ENCODE measurements around the gene TFAP2A. TPM values are rescaled to one million over a fixed set of nuclear protein-coding genes. Genes with fewer than 3 reads are reported as not detected.

TFAP2A gene
- total and polyA plus RNA-seq, 10 donors = 0.04 to 0.94 (median 0.23) TPM; not detected in 4

GRCh38 chr6:10411971-10412460 is 2.9 kb downstream of the TFAP2A start:
- Histone ChIP-seq H3K4me1 (peaks cover 9 to 65% (median 45%) of the 10 kb centered on the region in 6 donors), H3K9me3 (peaks cover 0 to 54% (median 0%) of the 10 kb centered on the region in 8 donors), H3K27me3 (replicated peaks in 1 of 7) (peaks cover 11 to 100% (median 96%) of the 10 kb centered on the region in 7 donors), H3K4me3 (peak overlapping the region; percentile 55 to 83 (median 71)), H3K36me3 (no peaks in the 10 kb centered on the region), H3K27ac (peak overlapping the region in 3 of 8 donors; percentile 46 to 74 (median 52))
- TF ChIP-seq, protein P1, sequence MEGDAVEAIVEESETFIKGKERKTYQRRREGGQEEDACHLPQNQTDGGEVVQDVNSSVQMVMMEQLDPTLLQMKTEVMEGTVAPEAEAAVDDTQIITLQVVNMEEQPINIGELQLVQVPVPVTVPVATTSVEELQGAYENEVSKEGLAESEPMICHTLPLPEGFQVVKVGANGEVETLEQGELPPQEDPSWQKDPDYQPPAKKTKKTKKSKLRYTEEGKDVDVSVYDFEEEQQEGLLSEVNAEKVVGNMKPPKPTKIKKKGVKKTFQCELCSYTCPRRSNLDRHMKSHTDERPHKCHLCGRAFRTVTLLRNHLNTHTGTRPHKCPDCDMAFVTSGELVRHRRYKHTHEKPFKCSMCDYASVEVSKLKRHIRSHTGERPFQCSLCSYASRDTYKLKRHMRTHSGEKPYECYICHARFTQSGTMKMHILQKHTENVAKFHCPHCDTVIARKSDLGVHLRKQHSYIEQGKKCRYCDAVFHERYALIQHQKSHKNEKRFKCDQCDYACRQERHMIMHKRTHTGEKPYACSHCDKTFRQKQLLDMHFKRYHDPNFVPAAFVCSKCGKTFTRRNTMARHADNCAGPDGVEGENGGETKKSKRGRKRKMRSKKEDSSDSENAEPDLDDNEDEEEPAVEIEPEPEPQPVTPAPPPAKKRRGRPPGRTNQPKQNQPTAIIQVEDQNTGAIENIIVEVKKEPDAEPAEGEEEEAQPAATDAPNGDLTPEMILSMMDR (IDR thresholded peaks at IDR 0.05 in 8 of 11, conservative IDR thresholded peaks at IDR 0.05 in 3 of 11) = no peak
- TF ChIP-seq POLR2AphosphoS5 (IDR thresholded peaks at IDR 0.05) (peak in 2 of 3 donors; percentile 44 to 63), POLR2A (IDR thresholded peaks at IDR 0.05) (no peak)
- intact Hi-C loops (cut with DNase I; ENCODE audit: low total_unique reads) = no loop called here
- DNase-seq = peak; percentile 77
- WGBS, 5 donors = 0 to 1% (median 1%) methylated on average over 35 to 36 of the region's 36 CpGs

DNA sequence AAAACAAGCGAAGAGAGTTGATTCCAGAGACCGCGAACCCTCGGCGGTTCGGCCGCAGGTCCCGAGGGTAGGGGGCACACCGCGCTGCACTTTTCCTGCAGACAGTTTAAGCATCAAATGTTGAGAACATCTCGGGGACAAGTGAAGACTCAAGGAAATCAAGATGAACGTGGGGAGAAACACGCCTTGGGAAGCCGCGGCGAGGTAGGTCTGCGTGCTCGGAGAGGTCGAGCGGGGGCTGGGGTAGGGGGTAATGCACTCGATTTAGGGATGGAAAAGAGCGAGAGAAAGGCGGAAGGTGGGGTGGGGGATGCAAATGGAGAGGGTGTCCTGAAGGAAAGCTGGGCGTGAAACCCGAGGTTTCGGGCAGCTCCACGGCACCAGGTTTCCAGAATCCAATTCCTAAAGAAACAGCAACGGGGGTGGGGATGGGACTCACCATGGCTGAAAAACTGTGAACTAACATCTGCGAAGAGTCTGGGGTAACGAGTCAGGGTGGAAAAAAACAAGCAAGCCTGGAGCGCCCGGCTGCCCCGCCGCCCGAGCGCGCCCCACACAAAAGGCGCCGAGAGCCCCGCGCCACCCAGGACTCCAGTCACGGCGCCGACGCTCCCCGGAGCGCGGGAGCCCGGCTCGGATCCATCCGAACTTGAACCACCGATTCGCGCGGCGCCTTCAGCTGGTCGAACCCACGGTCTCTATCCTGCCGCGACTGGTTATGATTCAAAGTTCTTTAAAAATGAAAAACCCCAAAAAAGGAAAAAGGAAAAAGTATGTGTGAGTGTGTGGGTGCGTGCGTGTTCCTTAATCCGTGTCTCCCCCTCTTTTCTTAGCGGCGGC is 3.5 kb downstream of the TFAP2A start:
- peak overlapping the region; percentile 55 to 83 (median 71) for H3K4me3 ChIP-seq
- H3K36me3 ChIP-seq = no peaks in the 10 kb centered on the region
- WGBS, 5 donors = 4 to 7% (median 6%) methylated on average over 65 of the region's 65 CpGs
- intact Hi-C loops (cut with DNase I; ENCODE audit: low total_unique reads) = no loop called here
- peak; percentile 76 for DNase-seq
- peaks cover 4 to 100% (median 93%) of the 10 kb centered on the region in 7 donors for H3K27me3 ChIP-seq (replicated peaks in 1 of 7)
- H3K27ac ChIP-seq = peak overlapping the region in 2 of 8 donors; percentile 46 to 74
- peaks cover 9 to 59% (median 41%) of the 10 kb centered on the region in 6 donors for H3K4me1 ChIP-seq
- TF ChIP-seq POLR2A (IDR thresholded peaks at IDR 0.05) = no peak
- no peak for TF ChIP-seq POLR2AphosphoS5 (IDR thresholded peaks at IDR 0.05)
- TF ChIP-seq, protein P1 (IDR thresholded peaks at IDR 0.05 in 8 of 11, conservative IDR thresholded peaks at IDR 0.05 in 3 of 11) = no peak
- H3K9me3 ChIP-seq = peaks cover 0 to 53% (median 0%) of the 10 kb centered on the region in 8 donors

- Histone ChIP-seq H3K27me3 (replicated peaks in 1 of 7) (peaks cover 2 to 100% (median 84%) of the 10 kb centered on the region in 7 donors), H3K4me3 (peak overlapping the region in 1 of 8 donors; percentile 83)
- WGBS, 5 donors = 9 to 19% (median 11%) methylated on average over 36 of the region's 36 CpGs
Measured at GRCh38 chr6:10410207-10411050, 4.4 kb downstream of the TFAP2A start.

More at GRCh38 chr6:10410207-10411050, 4.4 kb downstream of the TFAP2A start:
- H3K27ac ChIP-seq = no peak overlapping the region
- H3K9me3 ChIP-seq = peaks cover 0 to 49% (median 1%) of the 10 kb centered on the region in 8 donors
- TF ChIP-seq, protein P1 (IDR thresholded peaks at IDR 0.05 in 8 of 11, conservative IDR thresholded peaks at IDR 0.05 in 3 of 11) = no peak
- TF ChIP-seq POLR2AphosphoS5 (IDR thresholded peaks at IDR 0.05) (no peak), POLR2A (IDR thresholded peaks at IDR 0.05) (no peak)
- H3K36me3 ChIP-seq = no peaks in the 10 kb centered on the region
- intact Hi-C loops (cut with DNase I; ENCODE audit: low total_unique reads) = no loop called here
- DNase-seq = no peak
- peaks cover 9 to 52% (median 39%) of the 10 kb centered on the region in 6 donors for H3K4me1 ChIP-seq

Measured in spleen (tissue), 11 donors.